Superior temporal gyrus (tissue), 1 donor: Measurements from ENCODE around the gene RGS11.

Experiments used
- DNase-seq: peaks from one replicate; pipeline ENCODE4 v3.0.0-alpha.2; 2016; ENCODE audit errors: extremely low spot score

Gene RGS11

DNA sequence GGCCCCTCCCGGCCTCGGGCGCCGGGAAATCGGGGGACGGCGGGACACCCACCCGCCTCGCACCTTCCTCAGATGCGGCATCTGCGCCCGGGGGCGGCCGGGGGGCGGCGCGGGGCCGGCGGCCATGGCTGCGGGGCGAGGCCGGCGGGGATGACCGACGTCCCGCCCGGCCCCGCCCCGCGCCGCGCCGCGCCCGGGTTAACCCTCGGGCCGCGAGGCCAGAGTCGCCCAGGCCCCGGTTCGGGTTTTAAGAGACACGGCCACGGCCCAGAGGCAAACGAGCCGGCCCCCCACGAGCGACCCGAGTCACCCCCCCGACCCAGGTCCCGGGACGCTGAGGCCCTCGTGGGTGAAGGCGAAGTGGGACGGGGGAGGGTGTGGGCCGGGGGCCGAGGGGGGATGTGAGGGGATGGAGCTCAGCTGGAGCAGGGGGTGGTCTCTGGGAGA lies at the start of gene RGS11:
Gene RGS11 (minus strand): TSS at position 159 of the 447 bp plus-strand sequence. CDS start 33 bp downstream, at position 126.
- DNase-seq = no peak

DNA sequence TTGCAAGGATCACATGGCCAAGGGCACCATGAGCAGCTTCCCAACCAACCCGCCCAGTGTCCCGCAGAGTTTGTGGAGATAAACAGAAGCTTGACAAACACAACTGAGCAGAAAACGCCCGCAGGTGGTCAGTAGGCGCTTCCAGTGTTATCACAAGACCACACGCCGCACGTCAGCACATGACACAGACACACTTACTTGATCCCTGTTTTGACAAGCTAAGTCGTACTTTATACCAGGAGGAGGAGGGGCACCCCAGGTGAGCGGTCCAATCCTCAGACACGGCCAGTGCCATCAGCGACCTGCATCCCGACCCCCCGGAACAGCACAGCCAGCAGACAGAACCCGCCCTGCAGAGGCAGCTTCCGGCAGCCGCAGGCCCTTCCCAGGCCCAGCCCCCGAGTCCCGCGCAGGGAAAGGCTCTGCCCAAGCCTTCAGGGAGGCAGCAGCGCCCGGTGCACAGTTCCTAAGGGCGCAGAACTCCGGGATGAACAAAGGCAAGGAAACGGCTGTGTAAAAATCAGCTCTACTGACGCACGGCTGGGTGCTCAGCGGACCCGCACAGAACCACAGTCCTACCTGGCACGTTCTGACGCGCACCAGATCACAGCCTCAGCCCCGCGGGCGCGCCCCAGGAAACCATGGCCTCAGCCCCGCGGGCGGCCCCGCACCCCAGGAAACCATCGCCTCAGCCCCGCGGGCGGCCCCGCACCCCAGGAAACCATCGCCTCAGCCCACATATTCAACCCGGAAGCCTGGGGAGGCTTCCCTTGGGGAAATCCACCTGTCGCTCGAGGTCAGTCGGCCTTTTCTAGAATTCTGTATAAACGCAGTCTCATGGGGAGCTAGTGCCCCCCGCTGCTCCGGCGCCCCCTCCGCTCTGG lies 48.9 kb upstream of the RGS11 start:
- DNase-seq = no peak

DNA sequence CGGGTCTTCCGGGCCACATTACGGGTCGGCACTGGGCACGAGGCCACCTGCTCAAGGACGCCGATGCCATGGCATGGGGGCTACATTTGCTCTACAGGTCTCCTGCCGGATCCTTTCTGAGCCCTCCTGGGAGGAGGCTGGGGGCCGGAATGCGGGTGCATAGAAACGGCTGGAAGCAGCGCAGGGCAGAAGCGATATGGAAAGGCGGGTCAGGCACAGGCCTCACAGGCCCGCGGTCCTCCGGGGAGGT lies 48.4 kb upstream of the RGS11 start:
- no peak for DNase-seq

DNA sequence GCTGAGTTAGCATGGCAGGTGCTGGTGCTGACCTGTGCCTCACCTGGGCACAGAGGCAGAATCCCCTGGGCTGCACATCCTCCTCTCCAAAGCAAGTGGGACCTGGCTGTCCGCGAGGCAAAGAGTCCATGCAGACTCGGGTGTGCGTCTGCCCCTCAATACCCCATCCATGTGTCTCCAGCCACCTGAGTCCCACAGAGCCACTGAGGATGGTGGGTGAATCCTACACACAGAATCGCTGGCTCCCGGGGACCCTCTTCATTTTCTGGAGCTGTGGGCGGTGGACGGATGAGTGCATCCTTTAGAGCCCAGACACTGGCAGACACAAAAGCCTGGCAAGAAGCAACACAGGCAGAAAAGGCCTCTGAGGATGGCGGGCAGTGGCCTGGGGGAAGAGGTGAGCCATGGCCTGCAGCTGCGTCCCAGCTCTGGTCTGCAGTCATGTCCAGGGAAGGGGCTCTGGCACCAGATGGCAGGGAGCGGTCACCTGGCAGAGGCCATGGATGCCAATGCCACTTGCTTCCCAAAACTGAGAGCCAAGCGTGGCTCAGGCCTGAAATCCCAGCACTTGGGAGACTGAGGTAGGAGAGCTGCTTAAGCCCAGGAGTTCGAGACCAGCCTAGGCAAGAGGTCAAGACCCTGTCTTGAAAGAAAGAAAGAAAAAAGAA lies 46.9 kb upstream of the RGS11 start:
- DNase-seq = no peak

DNA sequence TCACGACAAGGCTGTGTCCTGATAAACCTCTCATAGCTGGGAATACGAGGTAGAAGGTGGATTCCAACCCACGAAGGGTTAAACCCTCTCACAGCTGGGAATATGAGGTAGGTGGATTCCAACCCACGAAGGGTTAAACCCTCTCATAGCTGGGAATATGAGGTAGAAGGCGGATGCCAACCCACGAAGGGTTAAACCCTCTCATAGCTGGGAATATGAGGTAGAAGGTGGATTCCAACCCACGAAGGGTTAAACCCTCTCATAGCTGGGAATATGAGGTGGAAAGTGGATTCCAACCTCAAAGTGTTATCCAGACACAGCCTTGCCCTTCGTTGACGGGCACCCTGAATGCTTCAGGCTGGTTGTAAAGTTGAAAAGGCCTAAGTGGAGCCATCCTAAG lies 45.8 kb upstream of the RGS11 start:
- DNase-seq = no peak

DNA sequence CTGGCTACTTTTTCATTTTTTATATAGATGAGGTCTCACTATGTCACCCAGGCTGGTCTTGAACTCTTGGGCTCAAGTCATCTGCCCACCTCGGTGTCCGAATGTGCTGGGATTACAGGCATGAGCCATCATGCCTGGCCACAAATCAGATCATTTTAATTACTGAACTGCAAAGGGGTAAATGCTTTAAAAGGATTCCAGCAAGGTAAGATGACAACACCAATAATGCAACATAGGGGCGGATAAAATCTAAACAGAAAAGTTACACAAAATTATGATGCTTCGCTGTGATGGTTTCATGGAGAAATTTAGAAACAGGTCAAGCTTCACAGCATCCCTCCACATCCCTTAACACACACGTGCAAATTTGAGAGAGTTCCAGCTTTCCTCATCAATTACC lies 44.5 kb upstream of the RGS11 start:
- DNase-seq = no peak

DNA sequence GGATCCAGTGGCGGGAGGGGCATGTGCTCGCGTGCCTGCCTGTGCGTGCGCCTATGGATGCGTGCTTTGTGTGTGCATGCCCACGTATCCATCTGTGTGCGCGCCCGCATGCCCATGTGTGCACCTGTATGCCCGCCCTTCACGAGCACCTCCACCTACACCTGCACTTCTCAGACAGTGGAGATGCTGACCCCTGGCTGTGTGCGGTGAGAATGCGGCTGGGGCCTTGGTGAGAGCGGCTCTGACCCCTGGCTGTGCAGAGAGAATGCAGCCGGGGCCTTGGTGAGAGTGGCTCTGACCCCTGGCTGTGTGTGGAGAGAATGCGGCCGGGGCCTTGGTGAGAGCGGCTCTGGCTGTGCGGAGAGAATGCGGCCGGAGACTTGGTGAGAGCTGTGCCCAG lies 42.9 kb upstream of the RGS11 start:
- no peak for DNase-seq

DNA sequence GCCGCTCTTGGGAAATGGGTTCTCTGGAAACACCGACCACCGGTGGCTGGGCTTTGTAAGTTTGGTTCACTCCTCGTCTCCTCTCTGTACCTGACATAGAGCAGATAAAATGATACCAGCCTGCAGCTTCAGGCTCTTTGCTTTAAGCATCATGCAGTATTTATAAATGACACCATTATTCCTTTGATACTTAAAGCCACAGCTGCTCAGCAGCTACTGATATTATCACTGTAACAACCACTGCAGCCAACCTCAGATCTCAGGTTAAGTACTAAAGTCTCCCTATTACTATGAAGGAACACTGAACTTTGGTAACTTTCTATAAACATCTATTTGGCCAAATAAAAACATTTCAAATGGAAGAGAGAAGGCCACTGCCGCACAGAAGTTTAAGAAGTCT lies 41.8 kb upstream of the RGS11 start:
- DNase-seq = no peak

DNA sequence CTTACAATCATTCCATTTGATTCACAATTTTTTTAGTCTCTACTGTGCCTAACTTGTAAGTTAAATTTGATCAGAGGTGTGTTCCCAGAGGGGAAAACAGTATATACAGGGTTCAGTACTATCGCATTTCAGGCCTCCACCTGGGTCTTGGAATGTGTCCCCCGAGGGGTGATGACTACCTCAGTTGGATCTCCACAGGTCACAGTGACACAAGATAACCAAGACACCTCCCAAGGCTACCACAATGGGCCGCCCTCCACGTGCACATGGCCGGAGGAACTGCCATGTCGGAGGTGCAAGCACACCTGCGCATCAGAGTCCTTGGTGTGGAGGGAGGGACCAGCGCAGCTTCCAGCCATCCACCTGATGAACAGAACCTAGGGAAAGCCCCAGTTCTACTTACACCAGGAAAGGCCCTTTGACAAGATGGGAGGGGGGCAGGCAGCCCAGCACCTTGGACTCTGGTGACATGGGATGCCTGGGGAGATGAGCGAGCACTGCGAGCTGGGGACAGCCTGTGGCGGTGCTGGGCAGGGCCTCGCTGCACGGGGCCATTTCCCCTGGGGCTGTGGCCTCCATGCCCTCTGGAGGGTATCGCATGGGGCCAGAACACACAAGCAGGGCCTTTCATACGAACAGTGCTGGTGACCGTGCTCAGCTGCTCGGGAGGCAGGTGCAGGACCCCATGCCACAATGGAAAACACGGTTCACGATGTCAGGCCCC lies 41.2 kb upstream of the RGS11 start:
- DNase-seq = no peak

DNA sequence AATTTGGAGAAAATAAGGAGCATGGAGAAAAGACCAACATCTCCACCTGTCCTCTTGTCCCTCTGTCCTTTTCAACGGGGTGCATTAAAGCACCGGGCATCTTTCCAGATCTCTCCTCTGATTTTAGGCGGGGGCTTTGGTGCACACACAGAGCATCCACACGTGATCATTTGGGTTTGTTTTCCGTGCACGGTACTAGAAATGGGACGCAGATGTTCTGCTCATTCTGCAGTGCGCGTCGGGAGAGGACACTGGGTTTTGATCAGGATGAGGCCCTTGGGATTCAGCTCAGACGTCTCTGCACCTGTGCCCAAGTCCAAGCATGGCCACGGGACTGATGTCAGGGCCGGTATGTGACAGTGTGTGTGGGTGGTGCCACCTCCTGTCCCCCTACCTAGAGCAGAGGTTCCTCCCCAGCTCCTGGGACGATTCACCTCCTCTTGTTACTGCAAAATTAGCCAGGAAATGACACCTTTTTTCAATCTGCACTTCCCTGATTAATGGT lies 39.1 kb upstream of the RGS11 start:
- peak; percentile 13 for DNase-seq

DNA sequence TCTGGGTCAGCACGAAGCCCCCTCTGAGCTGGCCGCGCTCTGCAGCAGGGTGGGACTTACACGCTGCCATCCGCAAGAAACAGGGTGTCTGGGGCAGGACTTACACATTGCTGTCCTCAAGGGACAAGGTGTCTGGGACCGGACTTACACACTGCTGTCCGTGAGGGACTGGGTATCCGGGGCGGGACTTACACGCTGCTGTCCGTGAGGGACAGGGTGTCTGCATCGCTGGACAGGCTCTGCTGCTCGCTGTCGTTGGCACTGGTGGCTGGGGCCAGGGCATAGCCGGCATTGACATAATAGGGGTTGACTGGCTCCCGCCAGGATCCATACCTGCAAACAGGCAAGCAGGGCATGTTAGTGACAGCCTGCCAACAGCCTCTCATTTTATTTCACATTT lies 38.6 kb upstream of the RGS11 start:
- DNase-seq = no peak

DNA sequence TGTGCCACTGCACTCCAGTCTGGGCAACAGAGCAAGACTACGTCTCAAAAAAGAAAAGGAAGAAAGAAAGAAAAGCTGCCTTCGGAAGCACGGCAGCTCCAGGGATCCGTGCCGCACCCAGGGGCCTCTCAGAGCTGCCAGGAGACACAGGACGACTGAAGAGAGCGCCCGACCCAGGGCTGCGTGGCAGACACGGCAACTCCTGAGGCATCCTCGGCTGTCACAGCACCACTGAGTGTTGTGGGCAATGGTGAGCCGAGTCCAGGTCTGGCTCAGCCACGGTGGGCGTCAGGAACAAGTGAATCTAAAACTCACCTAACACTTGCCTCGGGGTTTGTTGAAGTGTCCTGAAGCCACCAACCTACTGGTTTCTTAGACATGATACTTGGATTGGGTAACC lies 36.0 kb upstream of the RGS11 start:
- DNase-seq = no peak

DNA sequence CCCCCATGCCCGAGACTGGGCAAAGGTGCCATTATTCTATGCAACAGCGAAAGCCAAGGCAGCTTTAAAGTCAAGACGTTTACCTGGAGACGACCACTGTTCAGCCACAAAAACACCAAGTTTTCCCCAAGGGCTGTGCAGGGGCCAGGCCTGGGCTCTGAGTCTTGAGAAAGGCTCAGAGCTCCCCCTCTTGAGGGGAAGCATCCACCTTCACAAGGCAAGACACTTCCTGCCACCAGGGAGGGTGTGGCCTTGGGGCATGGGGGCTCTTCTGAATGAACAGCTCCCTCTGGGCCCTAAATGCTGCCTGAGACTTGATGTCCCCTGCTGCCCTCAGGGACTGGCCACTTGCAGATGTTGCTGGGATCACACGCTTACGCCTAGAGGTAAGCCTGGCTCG lies 33.7 kb upstream of the RGS11 start:
- no peak for DNase-seq

DNA sequence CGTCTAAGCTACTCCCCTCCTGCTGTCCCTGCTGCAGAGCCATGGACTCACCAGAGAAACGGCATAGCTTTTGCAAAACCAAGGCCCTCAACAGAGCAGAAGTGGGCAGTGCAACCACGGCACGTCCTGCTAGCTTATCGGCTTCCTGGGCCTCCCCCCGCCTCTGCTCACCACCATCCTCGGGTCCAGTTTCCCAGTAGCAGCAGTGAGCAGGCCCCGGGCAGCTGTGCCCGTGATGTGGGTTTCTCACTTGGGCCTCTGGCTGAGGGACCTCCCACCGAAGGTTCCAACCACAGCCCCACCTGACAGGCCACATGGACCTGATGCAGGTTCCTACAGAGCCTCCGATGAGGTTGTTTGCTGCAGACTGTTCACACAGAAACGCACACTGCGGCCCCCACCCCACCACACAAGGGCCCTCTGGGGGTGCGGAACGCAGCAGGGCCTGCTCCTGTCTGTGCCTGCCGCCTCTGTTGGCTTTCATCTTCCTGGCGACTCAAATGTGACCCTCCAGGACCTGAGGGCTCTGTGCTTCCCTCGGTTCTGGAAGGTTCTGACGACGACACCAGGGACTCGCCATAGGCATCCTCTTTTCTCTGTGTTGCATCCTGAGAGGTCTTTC lies 32.1 kb upstream of the RGS11 start:
- no peak for DNase-seq

DNA sequence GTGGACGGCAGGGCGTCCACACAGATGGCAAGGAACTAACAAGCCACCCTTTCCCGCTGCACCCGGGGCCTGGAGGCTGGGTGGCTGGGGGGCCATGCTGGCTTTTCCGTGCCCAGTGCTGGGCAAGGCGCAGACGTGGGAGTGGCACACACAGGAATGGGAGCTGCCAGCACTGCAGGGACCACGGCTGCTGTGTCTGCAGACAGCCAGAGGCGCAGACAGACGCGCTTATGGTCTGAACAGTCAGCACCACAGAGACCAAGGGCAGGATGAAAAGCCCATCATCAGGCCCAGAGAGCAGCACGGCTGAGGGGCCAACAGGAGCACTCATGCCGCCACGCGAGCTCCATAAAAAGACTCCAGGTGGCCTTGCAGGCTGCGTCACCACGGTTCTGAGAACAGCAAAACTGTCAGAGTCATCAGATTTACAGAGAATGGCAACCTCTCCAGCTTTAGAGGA lies 31.2 kb upstream of the RGS11 start:
- no peak for DNase-seq

DNA sequence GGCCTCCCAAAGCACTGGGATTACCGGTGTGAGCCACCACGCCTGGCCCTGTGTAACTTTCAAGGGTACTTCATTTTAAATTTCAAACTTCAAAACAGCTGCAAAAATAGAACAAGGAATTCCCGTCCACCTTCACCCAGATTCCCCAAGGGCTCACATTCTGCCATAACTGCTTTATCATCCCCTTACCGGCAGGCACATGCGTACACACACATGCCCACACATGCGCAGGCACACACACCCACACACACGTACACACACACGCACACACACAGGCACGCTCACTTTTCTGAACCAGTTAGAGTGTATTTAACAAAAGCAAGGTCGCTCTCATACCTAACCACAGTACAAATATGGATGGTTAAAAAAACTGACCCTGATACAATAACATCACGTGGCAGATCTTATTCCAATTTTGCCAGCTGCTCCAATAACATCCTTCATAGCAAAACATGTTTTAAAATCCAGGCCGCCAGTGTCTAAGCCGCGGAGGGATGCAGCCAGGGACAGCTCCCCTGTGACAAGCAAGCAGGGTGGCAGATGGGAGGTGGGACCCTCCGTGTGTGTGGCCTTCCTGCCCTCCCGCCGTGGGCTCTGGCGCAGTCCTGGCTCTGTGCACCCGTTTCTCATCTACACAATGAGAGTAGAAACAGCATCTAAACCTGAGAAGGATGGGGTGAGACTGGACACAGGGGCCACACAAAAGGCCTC lies 30.3 kb upstream of the RGS11 start:
- DNase-seq = peak; percentile 34

DNA sequence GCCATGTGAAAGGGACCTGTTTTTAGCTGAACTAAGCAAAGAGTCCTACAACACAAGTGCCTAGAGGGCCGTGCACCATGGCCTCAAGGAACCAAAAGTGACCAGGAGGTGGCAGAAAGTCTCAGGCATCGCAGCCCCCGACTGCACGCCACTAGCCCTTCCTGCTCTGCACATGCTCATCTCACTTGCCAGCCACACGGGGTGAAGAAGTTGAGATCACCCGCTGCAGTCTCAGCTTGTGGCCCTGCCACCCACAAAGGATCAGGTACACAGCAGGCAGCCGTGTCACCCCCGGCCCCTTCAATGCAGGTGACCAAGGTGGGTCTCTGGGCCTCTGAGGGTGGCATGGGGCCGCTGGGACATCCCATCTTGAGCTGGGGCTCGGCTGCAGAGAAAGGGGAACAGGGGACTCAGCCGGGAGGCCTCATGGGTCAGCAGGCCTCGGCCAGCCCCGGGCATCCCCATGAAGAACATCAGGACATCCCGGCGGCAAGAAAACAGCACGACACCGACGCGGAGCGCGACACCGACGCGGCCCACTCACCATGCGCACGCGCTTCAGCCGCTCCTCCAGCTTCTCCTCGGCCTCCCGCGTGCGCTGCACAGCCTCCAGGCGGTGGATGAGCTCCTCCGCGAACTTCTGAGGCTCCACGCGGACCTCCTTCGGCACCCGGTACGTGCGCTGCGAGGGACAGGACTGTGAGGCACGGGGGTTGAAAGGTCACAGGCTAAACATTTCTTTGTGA lies 28.2 kb upstream of the RGS11 start:
- DNase-seq = no peak

DNA sequence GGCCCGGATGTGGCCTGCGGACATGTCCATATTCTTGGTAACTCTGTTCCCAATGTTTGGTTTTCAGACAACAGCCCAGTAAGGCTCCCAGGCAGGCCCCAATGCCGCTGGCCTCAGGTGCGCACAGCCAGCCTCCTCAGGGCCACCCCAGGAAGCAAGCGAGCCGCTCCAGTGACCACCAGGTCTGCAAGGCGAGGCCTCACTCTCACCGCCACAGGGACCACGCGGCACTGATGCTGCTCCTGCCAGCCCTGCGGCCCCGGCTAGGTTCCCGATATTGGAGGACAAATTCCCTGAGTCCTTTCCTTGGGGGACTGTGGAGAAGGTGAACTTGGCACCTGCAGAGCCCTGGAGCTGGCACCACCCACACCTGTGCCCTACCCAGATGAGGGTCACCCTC lies 26.2 kb upstream of the RGS11 start:
- DNase-seq = no peak

DNA sequence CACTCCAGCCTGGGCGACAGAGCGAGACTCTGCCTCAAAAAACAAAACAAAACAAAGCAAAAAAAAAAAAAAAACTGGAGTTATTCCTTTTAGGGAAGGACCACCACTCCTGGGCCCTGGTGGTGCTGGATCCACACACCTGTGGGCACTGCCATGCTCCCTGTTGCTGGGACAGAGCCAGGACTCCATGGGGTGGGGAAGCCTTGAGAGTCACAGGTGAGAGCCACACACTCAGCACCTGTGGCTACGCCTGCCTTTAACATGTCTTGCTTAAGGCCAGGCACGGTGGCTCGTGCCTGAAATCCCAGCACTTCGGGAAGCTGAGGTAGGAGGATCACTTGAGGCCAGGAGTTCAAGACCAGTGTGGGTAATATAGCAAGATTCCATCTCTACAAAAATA lies 25.5 kb upstream of the RGS11 start:
- no peak for DNase-seq

DNA sequence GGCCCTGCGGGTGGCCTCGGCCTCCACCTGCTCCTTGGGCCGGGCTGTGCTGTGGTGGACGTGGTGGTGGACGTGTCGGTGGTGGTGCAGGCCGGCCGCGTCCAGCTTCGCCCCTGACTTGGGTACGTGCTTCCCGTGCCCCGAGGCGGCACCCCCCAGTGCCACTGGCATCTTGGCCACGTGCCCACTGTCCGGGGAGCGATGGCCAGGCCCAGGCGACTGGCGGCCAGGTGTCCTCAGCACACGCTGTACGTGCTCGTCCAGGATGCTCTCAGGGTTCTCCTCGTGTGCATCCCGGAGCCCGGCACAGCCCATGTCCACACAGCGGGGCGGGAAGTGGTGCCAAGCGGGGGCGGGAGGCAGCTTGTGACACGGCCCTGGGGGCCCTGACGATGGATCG lies 22.1 kb upstream of the RGS11 start:
- DNase-seq = no peak
